Lung (tissue), 12 donors: ENCODE results near the gene VPS4B. TPM values are rescaled to one million over a fixed set of nuclear protein-coding genes. Genes with fewer than 3 reads are reported as not detected.

ENCODE experiments used
- ATAC-seq: fragments of 200-7000 bp; cut with Tn5 transposase; one replicate; pipeline ENCODE4 v1.9.1; 2020; ENCODE audit warnings: moderate number of reproducible peaks; ENCODE audit not compliant: insufficient read depth, low FRiP score
- DNase-seq, 3 donors: peaks; one replicate each; pipeline ENCODE4 v3.0.0-alpha.2; 2013 to 2017
- H3K27ac ChIP-seq, 2 donors: one replicate each; pipeline ENCODE4 v1.5.1; 2013; ENCODE audit warnings: mild to moderate bottlenecking in 2 of 2, moderate library complexity in 2 of 2, control low read depth in 1 of 2, inconsistent platforms in 1 of 2, low read depth in 1 of 2, low read length in 1 of 2
- H3K27me3 ChIP-seq, 3 donors: one replicate each; pipeline ENCODE4 v1.5.1; 2013; ENCODE audit warnings: low read length in 2 of 3; ENCODE audit not compliant: control insufficient read depth in 3 of 3, insufficient read depth in 3 of 3
- H3K36me3 ChIP-seq, 4 donors: one replicate each; pipeline ENCODE4 v1.5.1; 2013; ENCODE audit warnings: low read length in 4 of 4, mild to moderate bottlenecking in 1 of 4, moderate library complexity in 1 of 4; ENCODE audit not compliant: control insufficient read depth in 4 of 4, insufficient read depth in 4 of 4
- H3K4me1 ChIP-seq, 5 donors: one replicate each; pipeline ENCODE4 v1.5.1; 2013; ENCODE audit warnings: low read length in 5 of 5, mild to moderate bottlenecking in 2 of 5, moderate library complexity in 1 of 5; ENCODE audit not compliant: control insufficient read depth in 5 of 5, insufficient read depth in 5 of 5
- H3K4me3 ChIP-seq: one replicate; pipeline ENCODE4 v1.5.1; 2013; ENCODE audit warnings: mild to moderate bottlenecking, control low read depth, moderate library complexity
- H3K9ac ChIP-seq, 2 donors: one replicate each; pipeline ENCODE4 v1.5.1; 2013; ENCODE audit warnings: low read length in 2 of 2, control low read depth in 1 of 2; ENCODE audit not compliant: insufficient read depth in 1 of 2
- H3K9me3 ChIP-seq, 4 donors: one replicate each; pipeline ENCODE4 v1.5.1; 2013; ENCODE audit warnings: low read length in 3 of 4, mild to moderate bottlenecking in 1 of 4, moderate library complexity in 1 of 4; ENCODE audit not compliant: control insufficient read depth in 4 of 4, insufficient read depth in 3 of 4
- WGBS, 2 donors: extraction: QIAGEN DNeasy Blood & Tissue Kit; methylation state at CpG; one replicate each; pipeline ENCODE4 v1.1.7; 2013; 5-methylcytosine and 5-hydroxymethylcytosine counted together
- polyA plus RNA-seq, 2 donors: library from polyadenylated mRNA; stranded (reverse); fragments of 200-250 nt; gene quantifications; one replicate each; pipeline ENCODE4 v1.2.1, GENCODE V29; 2013
- total RNA-seq, 2 donors: library from RNA; depleted of rRNA in 1 of 2; stranded (reverse); fragments of >200 nt in 1 of 2; gene quantifications; one replicate each; pipeline ENCODE4 v1.2.1, GENCODE V29; 2014 to 2021
- TF ChIP-seq, protein P1 (sequence below): IDR thresholded peaks from 2 replicates; pipeline ENCODE4 v1.5.1; 2012; ENCODE audit warnings: mild to moderate bottlenecking; ENCODE audit errors: control extremely low read depth, extremely low read depth
- donor health status: control.
- donor health status: control.
- donor health status: Bipolar disorder and iron deficiency.
- donor health status: healthy.
- donor health status: DM: yes; HTN: yes; CAD: no.

VPS4B gene
- total and polyA plus RNA-seq, 4 donors: 11.7 to 56.1 (median 40.8) TPM

GRCh38 chr18:63430526-63430925 is 8.2 kb upstream of the VPS4B start:
- ATAC-seq: no peak
- H3K9me3 ChIP-seq: peaks cover 0 to 2% (median 0%) of the 10 kb centered on the region in 4 donors
- WGBS, 2 donors: 58 to 95% methylated on average over 2 of the region's 2 CpGs
- no peak overlapping the region for H3K27ac ChIP-seq
- H3K27me3 ChIP-seq: peaks cover 0 to 9% (median 0%) of the 10 kb centered on the region in 3 donors
- H3K4me1 ChIP-seq: no peaks in the 10 kb centered on the region
- no peak overlapping the region for H3K4me3 ChIP-seq
- no peak overlapping the region for H3K9ac ChIP-seq
- no peak for DNase-seq
- TF ChIP-seq, protein P1, sequence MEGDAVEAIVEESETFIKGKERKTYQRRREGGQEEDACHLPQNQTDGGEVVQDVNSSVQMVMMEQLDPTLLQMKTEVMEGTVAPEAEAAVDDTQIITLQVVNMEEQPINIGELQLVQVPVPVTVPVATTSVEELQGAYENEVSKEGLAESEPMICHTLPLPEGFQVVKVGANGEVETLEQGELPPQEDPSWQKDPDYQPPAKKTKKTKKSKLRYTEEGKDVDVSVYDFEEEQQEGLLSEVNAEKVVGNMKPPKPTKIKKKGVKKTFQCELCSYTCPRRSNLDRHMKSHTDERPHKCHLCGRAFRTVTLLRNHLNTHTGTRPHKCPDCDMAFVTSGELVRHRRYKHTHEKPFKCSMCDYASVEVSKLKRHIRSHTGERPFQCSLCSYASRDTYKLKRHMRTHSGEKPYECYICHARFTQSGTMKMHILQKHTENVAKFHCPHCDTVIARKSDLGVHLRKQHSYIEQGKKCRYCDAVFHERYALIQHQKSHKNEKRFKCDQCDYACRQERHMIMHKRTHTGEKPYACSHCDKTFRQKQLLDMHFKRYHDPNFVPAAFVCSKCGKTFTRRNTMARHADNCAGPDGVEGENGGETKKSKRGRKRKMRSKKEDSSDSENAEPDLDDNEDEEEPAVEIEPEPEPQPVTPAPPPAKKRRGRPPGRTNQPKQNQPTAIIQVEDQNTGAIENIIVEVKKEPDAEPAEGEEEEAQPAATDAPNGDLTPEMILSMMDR: no peak
- no peaks in the 10 kb centered on the region for H3K36me3 ChIP-seq

DNA sequence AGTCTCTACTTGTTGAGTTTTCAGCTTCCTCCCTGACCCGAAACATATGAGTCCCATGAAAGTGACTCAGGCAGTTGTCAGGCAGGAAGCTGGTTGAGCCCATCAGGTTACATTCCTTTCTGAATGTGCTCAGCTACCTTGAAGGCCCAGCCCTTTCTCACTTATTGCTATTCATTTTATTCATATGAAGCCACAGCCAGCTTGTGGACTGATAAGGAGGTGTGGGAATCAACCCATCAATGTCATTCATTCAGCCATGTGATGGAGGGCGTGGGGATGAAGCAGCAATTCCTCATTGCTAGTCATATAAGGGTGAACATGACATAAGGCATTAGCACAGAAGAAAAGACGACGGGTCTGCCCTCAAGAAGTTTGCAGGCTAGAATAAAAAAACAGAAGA is 5.3 kb upstream of the VPS4B start:
- no peak for ATAC-seq
- Histone ChIP-seq H3K27me3 (peaks cover 0 to 9% (median 0%) of the 10 kb centered on the region in 3 donors), H3K4me1 (peaks cover 0 to 5% (median 0%) of the 10 kb centered on the region in 5 donors), H3K9me3 (peaks cover 0 to 2% (median 0%) of the 10 kb centered on the region in 4 donors), H3K9ac (no peak overlapping the region), H3K4me3 (no peak overlapping the region), H3K36me3 (no peaks in the 10 kb centered on the region), H3K27ac (no peak overlapping the region)
- TF ChIP-seq, protein P1: no peak
- DNase-seq: no peak
- 82 to 84% methylated on average over 4 of the region's 4 CpGs for WGBS, 2 donors

GRCh38 chr18:63422864-63423304 is 608 bp upstream of the VPS4B start:
- Histone ChIP-seq H3K36me3 (peaks cover 0 to 16% (median under 1%) of the 10 kb centered on the region in 4 donors), H3K9me3 (no peaks in the 10 kb centered on the region), H3K4me1 (peaks cover 0 to 13% (median 4%) of the 10 kb centered on the region in 5 donors), H3K27me3 (no peaks in the 10 kb centered on the region), H3K27ac (peak overlapping the region; percentile 91 to 96), H3K9ac (peak overlapping the region; percentile 86 to 94), H3K4me3 (peak overlapping the region; percentile 64)
- ATAC-seq: peak; percentile 28
- TF ChIP-seq, protein P1: no peak
- WGBS, 2 donors: 2% methylated on average over 26 of the region's 26 CpGs
- DNase-seq: no peak

GRCh38 chr18:63421514-63421913 is 762 bp downstream of the VPS4B start:
- H3K4me3 ChIP-seq: peak overlapping the region; percentile 61
- peak overlapping the region; percentile 67 to 72 for H3K9ac ChIP-seq
- 11 to 12% methylated on average over 6 of the region's 6 CpGs for WGBS, 2 donors
- peak overlapping the region in 1 of 2 donors; percentile 87 for H3K27ac ChIP-seq
- TF ChIP-seq, protein P1: no peak
- no peak for DNase-seq
- H3K9me3 ChIP-seq: no peaks in the 10 kb centered on the region
- ATAC-seq: no peak
- H3K4me1 ChIP-seq: peaks cover 0 to 13% (median 4%) of the 10 kb centered on the region in 5 donors
- peaks cover 0 to 19% (median 3%) of the 10 kb centered on the region in 4 donors for H3K36me3 ChIP-seq
- H3K27me3 ChIP-seq: no peaks in the 10 kb centered on the region
